Hepatocyte (in vitro differentiated cells): ENCODE measurements around the gene SLC17A2.

Source experiments
- CTCF ChIP-seq: fragments of 200-600 bp; sonication (generic); IDR thresholded peaks from 2 replicates; pipeline ENCODE4 v1.5.1; 2016; ENCODE audit warnings: antibody characterized with exemption, mild to moderate bottlenecking; ENCODE audit not compliant: poor library complexity
- EZH2 ChIP-seq: fragments of 200-600 bp; sonication (generic); IDR thresholded peaks from 2 replicates; pipeline ENCODE4 v1.6.1; 2016; ENCODE audit warnings: antibody characterized with exemption, mild to moderate bottlenecking, borderline replicate concordance
- EZH2phosphoT487 ChIP-seq: fragments of 200-600 bp; sonication (generic); IDR thresholded peaks from one replicate; pipeline ENCODE4 v1.6.1; 2018; ENCODE audit warnings: antibody characterized with exemption, mild to moderate bottlenecking, low read depth, moderate library complexity; ENCODE audit not compliant: unreplicated experiment, severe bottlenecking

- TF ChIP-seq CTCF (no peak), EZH2phosphoT487 (no peak), EZH2 (no peak)
Measured at GRCh38 chr6:25930532-25931410, at the start of gene SLC17A2.
